Hepatocyte (in vitro differentiated cells): ENCODE data around the gene PPP4R4. TPM values are rescaled to one million over a fixed set of nuclear protein-coding genes. Genes with fewer than 3 reads are reported as not detected.

ENCODE experiments used
- DNase-seq: peaks from one replicate; pipeline ENCODE4 v3.0.0-alpha.2; 2016; ENCODE audit warnings: low spot score
- H2AFZ ChIP-seq: fragments of 200-600 bp; sonication (generic); 2 replicates; pipeline ENCODE4 v1.6.0; 2016; ENCODE audit warnings: antibody characterized with exemption, mild to moderate bottlenecking
- H3K27ac ChIP-seq: fragments of 200-600 bp; sonication (generic); 2 replicates; pipeline ENCODE4 v1.5.1; 2016; ENCODE audit warnings: mild to moderate bottlenecking
- H3K27me3 ChIP-seq: fragments of 200-600 bp; sonication (generic); 2 replicates; pipeline ENCODE4 v1.6.1; 2016
- H3K36me3 ChIP-seq: fragments of 200-600 bp; sonication (generic); replicated peaks from 2 replicates; pipeline ENCODE4 v1.5.1; 2016; ENCODE audit warnings: low read depth; ENCODE audit not compliant: insufficient read depth
- H3K4me1 ChIP-seq: fragments of 200-600 bp; sonication (generic); 2 replicates; pipeline ENCODE4 v1.5.1; 2016; ENCODE audit warnings: mild to moderate bottlenecking, moderate library complexity; ENCODE audit not compliant: insufficient read depth
- H3K4me2 ChIP-seq: fragments of 200-600 bp; sonication (generic); 2 replicates; pipeline ENCODE4 v1.6.0; 2016
- H3K4me3 ChIP-seq: fragments of 200-600 bp; sonication (generic); 2 replicates; pipeline ENCODE4 v1.5.1; 2016; ENCODE audit warnings: mild to moderate bottlenecking
- H3K79me2 ChIP-seq: fragments of 200-600 bp; sonication (generic); 2 replicates; pipeline ENCODE4 v1.6.0; 2017; ENCODE audit warnings: mild to moderate bottlenecking
- H3K9me2 ChIP-seq: fragments of 200-600 bp; sonication (generic); replicated peaks from 2 replicates; pipeline ENCODE4 v1.6.0; 2017; ENCODE audit warnings: mild to moderate bottlenecking; ENCODE audit not compliant: insufficient read depth
- H3K9me3 ChIP-seq: fragments of 200-600 bp; sonication (generic); 2 replicates; pipeline ENCODE4 v1.5.1; 2016; ENCODE audit warnings: low read depth, mild to moderate bottlenecking
- H4K20me1 ChIP-seq: fragments of 200-600 bp; sonication (generic); 2 replicates; pipeline ENCODE4 v1.6.0; 2016; ENCODE audit warnings: mild to moderate bottlenecking; ENCODE audit not compliant: insufficient read depth, poor library complexity, severe bottlenecking
- EZH2 ChIP-seq: fragments of 200-600 bp; sonication (generic); IDR thresholded peaks from 2 replicates; pipeline ENCODE4 v1.6.1; 2016; ENCODE audit warnings: antibody characterized with exemption, mild to moderate bottlenecking, borderline replicate concordance
- EZH2phosphoT487 ChIP-seq: fragments of 200-600 bp; sonication (generic); IDR thresholded peaks from one replicate; pipeline ENCODE4 v1.6.1; 2018; ENCODE audit warnings: antibody characterized with exemption, mild to moderate bottlenecking, low read depth, moderate library complexity; ENCODE audit not compliant: unreplicated experiment, severe bottlenecking
- WGBS: methylation state at CpG from one replicate; pipeline ENCODE4 v1.1.6; 2016; ENCODE audit warnings: low lambda C conversion rate; ENCODE audit errors: missing lambda C conversion rate; 5-methylcytosine and 5-hydroxymethylcytosine counted together
- polyA plus RNA-seq: library from polyadenylated mRNA; unstranded; fragments of >200 nt; fragmentation: Nextera tagmentation; extraction: Ambion mirVana; gene quantifications from 2 replicates; pipeline ENCODE4 v1.2.1, GENCODE V29; 2016
- total RNA-seq: library from RNA; depleted of rRNA; stranded (reverse); fragments of >200 nt; gene quantifications from 2 replicates; pipeline ENCODE4 v1.2.3, GENCODE V29; 2014
- TF ChIP-seq, protein P1 (sequence below): fragments of 200-600 bp; sonication (generic); IDR thresholded peaks from 2 replicates; pipeline ENCODE4 v1.5.1; 2016; ENCODE audit warnings: antibody characterized with exemption, mild to moderate bottlenecking; ENCODE audit not compliant: poor library complexity

PPP4R4 gene
- total and polyA plus RNA-seq, 2 experiments from 2014 or later = 1.0 to 3.8 TPM

DNA sequence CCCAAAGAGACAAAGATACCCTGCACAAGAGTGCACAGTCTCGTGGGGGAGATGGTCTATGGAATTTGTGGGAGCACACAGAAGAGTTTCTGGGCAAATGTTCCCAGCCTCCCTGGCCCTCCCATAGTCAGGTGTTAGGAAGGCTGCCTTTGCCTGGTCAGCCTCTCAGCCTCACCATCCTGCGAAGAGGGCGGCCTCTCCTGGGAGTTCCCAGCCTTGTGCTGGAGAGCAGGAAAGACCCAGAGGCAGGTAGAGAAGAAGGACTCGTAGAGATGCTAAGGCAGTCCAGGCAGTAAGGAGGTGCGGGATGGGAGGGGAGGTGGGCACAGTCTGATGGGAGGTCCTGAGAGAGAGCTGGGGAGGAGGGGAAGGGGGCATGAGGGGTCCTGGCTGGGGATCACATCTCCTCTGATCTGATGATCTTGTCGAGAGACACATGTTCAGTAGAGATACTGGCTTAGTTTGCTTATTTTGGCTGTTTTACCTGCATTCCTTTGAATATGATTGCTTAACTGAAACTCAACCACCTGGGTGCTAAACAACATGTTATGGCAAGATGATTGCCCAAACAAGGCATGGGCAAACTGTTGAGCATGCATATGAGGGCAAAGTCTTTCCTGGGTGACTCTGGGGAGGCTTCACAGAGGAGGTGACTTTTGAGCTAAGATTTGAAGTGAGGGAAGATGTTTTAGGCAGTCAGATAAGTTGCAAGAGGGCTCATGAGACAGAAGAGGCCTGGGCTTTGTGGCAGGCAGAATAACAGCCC lies 138.5 kb downstream of the PPP4R4 start:
- H3K4me1 ChIP-seq = no peaks in the 10 kb centered on the region
- no peaks in the 10 kb centered on the region for H3K9me2 ChIP-seq
- H3K36me3 ChIP-seq = no peaks in the 10 kb centered on the region
- no peak overlapping the region for H3K4me3 ChIP-seq
- no peaks in the 10 kb centered on the region for H3K79me2 ChIP-seq
- no peak overlapping the region for H2AFZ ChIP-seq
- WGBS = 89% methylated on average over 6 of the region's 6 CpGs
- H3K27ac ChIP-seq = no peak overlapping the region
- no peaks in the 10 kb centered on the region for H4K20me1 ChIP-seq
- no peaks in the 10 kb centered on the region for H3K27me3 ChIP-seq
- TF ChIP-seq, protein P1, sequence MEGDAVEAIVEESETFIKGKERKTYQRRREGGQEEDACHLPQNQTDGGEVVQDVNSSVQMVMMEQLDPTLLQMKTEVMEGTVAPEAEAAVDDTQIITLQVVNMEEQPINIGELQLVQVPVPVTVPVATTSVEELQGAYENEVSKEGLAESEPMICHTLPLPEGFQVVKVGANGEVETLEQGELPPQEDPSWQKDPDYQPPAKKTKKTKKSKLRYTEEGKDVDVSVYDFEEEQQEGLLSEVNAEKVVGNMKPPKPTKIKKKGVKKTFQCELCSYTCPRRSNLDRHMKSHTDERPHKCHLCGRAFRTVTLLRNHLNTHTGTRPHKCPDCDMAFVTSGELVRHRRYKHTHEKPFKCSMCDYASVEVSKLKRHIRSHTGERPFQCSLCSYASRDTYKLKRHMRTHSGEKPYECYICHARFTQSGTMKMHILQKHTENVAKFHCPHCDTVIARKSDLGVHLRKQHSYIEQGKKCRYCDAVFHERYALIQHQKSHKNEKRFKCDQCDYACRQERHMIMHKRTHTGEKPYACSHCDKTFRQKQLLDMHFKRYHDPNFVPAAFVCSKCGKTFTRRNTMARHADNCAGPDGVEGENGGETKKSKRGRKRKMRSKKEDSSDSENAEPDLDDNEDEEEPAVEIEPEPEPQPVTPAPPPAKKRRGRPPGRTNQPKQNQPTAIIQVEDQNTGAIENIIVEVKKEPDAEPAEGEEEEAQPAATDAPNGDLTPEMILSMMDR = no peak
- TF ChIP-seq EZH2phosphoT487 = no peak
- no peak for TF ChIP-seq EZH2
- no peak for DNase-seq
- no peak overlapping the region for H3K4me2 ChIP-seq
- no peaks in the 10 kb centered on the region for H3K9me3 ChIP-seq

- Histone ChIP-seq H3K79me2 (no peaks in the 10 kb centered on the region), H3K36me3 (no peaks in the 10 kb centered on the region), H3K4me1 (no peaks in the 10 kb centered on the region), H3K9me3 (no peaks in the 10 kb centered on the region), H2AFZ (no peak overlapping the region), H3K27ac (no peak overlapping the region), H3K27me3 (no peaks in the 10 kb centered on the region), H3K4me2 (no peak overlapping the region), H3K4me3 (no peak overlapping the region), H3K9me2 (no peaks in the 10 kb centered on the region), H4K20me1 (no peaks in the 10 kb centered on the region)
- 88% methylated on average over 8 of the region's 8 CpGs for whole genome bisulfite sequencing
- DNase-seq = no peak
- TF ChIP-seq EZH2phosphoT487 = no peak
- TF ChIP-seq, protein P1 = no peak
- TF ChIP-seq EZH2 = no peak
These were observed 140.0 kb downstream of the PPP4R4 start for GRCh38 chr14:94313991-94314655.

GRCh38 chr14:94314890-94315289 lies 140.8 kb downstream of the PPP4R4 start:
- no peak overlapping the region for H2AFZ ChIP-seq
- H3K4me1 ChIP-seq = no peaks in the 10 kb centered on the region
- 79% methylated on average over 2 of the region's 2 CpGs for whole genome bisulfite sequencing
- no peak overlapping the region for H3K4me2 ChIP-seq
- H4K20me1 ChIP-seq = no peaks in the 10 kb centered on the region
- no peaks in the 10 kb centered on the region for H3K79me2 ChIP-seq
- DNase-seq = no peak
- TF ChIP-seq, protein P1 = no peak
- TF ChIP-seq EZH2 = no peak
- no peaks in the 10 kb centered on the region for H3K9me2 ChIP-seq
- no peak overlapping the region for H3K4me3 ChIP-seq
- H3K27ac ChIP-seq = no peak overlapping the region
- no peaks in the 10 kb centered on the region for H3K27me3 ChIP-seq
- no peaks in the 10 kb centered on the region for H3K36me3 ChIP-seq
- H3K9me3 ChIP-seq = no peaks in the 10 kb centered on the region
